Mesodermal cell (in vitro differentiated cells): ENCODE results near the gene TMEM229B.

Source experiments
- H3K27ac ChIP-seq: 2 replicates; pipeline ENCODE4 v1.7.0; 2013; ENCODE audit warnings: mild to moderate bottlenecking, low read depth, low read length, moderate library complexity; ENCODE audit not compliant: severe bottlenecking
- H3K36me3 ChIP-seq: 2 replicates; pipeline ENCODE4 v1.7.1; 2013; ENCODE audit warnings: mild to moderate bottlenecking, low read length, moderate library complexity; ENCODE audit not compliant: control insufficient read depth, insufficient read depth
- H3K4me1 ChIP-seq: one replicate; pipeline ENCODE4 v1.7.1; 2013; ENCODE audit warnings: mild to moderate bottlenecking, low read length; ENCODE audit not compliant: insufficient read depth, control insufficient read depth, poor library complexity, severe bottlenecking
- H3K4me3 ChIP-seq: 2 replicates; pipeline ENCODE4 v1.7.0; 2013; ENCODE audit warnings: low read length, control low read depth, mild to moderate bottlenecking; ENCODE audit not compliant: insufficient read depth, poor library complexity, severe bottlenecking; ENCODE audit errors: extremely low read depth
- H3K9me3 ChIP-seq: 2 replicates; pipeline ENCODE4 v1.7.1; 2013; ENCODE audit warnings: mild to moderate bottlenecking, low read length, moderate library complexity; ENCODE audit not compliant: control insufficient read depth
- WGBS, 2 experiments: methylation state at CpG; one replicate each; pipeline ENCODE4 v1.1.5; 2013; ENCODE audit warnings: missing lambda C conversion rate in 2 of 2; ENCODE audit not compliant: insufficient coverage in 2 of 2; 5-methylcytosine and 5-hydroxymethylcytosine counted together

The TMEM229B gene

DNA sequence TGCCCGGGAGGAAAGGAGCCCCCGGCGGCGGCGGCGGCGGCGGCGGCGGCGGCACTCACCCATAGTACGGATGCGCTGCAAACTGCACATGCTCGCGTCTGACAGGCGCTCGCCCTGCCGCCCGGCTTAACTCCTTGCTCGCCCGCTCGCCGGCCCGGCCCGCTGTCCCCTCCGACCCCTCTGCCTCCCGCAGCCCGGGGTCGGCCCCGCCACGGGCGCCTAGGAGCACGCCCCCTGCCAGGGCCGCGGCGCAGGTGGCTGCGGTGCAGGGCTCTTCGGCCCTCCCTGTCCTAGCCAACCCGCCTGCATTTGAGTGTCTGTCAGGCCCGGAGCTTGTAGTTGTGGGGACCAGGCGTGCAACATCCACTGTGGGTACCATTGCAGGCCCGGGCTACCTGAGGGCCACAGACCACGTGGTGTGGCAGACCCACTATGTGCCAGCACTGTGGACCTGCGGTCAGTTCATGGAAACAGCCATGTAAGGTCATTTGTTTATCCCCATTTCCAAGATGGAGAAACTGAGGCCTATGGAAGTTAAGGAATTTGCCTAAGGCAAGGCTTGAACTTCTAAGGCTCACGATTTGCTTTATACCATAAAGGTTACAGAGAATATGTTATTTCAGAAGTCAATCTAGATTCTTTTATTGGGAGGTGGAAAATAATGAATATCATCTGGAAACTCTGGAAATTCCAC is 27.0 kb upstream of the TMEM229B start:
- Histone ChIP-seq H3K36me3 (no peaks in the 10 kb centered on the region), H3K4me3 (peak overlapping the region; percentile 38), H3K27ac (no peak overlapping the region), H3K9me3 (no peaks in the 10 kb centered on the region), H3K4me1 (peaks cover 5% of the 10 kb centered on the region)
- 9 to 11% methylated on average over 22 to 33 of the region's 45 CpGs for WGBS, 2 experiments

GRCh38 chr14:67514650-67515385 is 26.3 kb upstream of the TMEM229B start:
- H3K4me1 ChIP-seq = peaks cover 10% of the 10 kb centered on the region
- WGBS, 2 experiments = 0 to 2% methylated on average over 50 to 51 of the region's 75 CpGs

DNA sequence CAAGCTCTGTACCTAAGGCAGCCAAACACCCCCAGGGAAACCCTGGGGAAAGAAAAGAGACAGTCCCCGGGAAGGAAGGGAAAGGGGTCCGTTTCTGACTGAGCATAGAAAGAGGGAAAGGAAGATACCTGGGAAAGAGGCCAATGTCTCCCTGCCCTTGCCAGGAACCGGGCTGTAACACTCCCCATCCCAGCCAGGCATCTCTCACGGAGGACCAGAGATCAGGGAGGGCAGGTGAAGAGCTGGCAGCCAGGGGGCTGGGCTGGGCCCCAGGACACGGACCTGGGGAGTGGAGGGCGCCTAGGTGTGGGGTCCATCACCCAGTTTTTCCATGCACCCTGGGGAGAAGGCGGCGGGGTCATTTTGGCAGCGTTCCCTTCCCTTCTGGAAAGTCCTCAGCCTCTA is 25.7 kb upstream of the TMEM229B start:
- 65 to 71% methylated on average over 5 to 8 of the region's 9 CpGs for WGBS, 2 experiments
- Histone ChIP-seq H3K4me3 (no peak overlapping the region), H3K36me3 (no peaks in the 10 kb centered on the region), H3K9me3 (no peaks in the 10 kb centered on the region), H3K4me1 (peaks cover 10% of the 10 kb centered on the region), H3K27ac (no peak overlapping the region)

More at GRCh38 chr14:67514650-67515385, 26.3 kb upstream of the TMEM229B start:
- H3K36me3 ChIP-seq = no peaks in the 10 kb centered on the region
- no peak overlapping the region for H3K27ac ChIP-seq
- no peaks in the 10 kb centered on the region for H3K9me3 ChIP-seq
- peak overlapping the region; percentile 38 for H3K4me3 ChIP-seq

DNA sequence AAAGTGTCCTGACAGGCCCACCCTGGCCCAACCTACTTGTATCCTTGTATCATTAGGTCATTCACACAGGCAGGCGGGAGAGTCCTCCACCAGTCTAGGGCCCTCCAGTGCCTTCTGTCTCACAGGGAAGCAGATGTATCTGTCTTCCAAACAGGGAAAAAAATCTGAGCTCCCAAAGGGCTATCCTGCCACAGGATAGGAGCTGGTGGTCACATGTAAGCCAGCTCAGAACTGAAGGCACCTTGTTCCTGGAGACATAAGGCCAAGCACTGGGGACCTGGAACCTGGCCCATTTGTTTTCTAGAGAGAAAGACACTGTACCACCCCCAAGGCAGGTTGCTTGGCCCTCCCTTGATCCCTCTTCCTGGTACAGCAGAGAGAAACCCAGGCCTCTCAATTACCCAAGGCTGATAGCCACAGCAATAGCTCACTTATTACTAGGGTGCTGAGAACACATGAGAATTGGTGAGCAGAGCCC is 25.1 kb upstream of the TMEM229B start:
- Histone ChIP-seq H3K36me3 (no peaks in the 10 kb centered on the region), H3K9me3 (no peaks in the 10 kb centered on the region), H3K4me3 (no peak overlapping the region), H3K4me1 (peaks cover 10% of the 10 kb centered on the region), H3K27ac (no peak overlapping the region)
- 88 to 89% methylated on average over 1 of the region's 1 CpG for WGBS, 2 experiments

DNA sequence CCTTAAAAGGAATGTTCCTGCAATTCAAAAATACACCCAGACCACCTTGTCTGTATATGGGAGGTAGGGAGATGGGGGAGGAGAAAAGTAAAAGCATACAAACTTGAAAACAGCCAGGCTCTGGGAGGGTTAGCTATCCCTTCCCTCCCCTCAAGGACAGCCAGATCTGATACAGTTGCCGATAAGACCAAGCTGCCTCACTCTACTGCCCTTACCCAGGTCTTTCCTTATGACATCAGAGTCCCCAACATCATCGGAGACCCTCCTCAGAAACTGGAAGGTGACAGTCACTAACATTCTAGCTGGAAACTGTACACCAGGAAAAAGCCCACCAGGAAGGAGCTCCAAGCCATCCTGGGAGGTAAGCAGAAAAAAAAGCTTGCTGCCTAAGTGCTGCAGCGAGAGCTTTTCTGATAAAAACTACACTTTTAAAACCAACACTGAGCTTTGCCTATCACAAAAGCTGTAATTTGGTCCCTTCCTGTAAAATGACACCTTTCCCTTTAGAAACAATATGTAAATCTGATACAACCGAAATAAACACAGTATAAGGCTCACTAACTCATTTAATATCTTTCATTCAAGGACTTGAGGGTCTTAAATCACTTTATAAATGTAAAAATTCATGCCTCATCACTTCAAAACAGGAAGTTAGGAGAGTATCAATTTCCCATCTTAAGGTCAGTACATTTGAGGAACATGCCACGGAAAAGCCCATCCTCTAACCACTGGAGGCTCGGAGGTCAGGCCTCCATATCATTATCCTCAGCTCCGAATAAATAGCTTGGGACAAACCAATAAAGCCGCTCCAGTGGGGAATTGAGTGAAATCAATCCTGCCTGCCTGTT is 24.2 kb upstream of the TMEM229B start:
- 88 to 100% methylated on average over 3 to 5 of the region's 8 CpGs for WGBS, 2 experiments
- no peak overlapping the region for H3K4me3 ChIP-seq
- H3K4me1 ChIP-seq = peaks cover 10% of the 10 kb centered on the region
- H3K9me3 ChIP-seq = no peaks in the 10 kb centered on the region
- H3K27ac ChIP-seq = no peak overlapping the region
- no peaks in the 10 kb centered on the region for H3K36me3 ChIP-seq

DNA sequence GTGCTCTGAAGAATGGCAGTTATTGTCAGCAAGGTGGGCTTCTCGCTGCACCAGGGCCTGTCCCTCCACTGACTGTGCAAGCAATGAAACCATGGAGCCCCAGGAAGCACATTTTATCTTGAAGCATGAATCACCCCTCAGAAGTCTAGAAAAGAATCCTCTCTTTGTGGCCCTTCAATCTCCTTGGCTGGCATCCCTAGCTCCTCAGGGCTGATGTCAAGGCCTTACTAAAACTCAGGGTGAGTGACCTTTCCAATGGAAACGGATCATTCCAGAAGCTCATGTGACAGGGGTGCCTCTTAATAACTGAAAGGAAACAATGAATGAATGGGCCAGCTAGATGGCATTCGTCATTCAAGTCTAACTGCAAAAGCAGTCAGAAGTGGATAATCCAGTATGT is 22.3 kb upstream of the TMEM229B start:
- Histone ChIP-seq H3K9me3 (no peaks in the 10 kb centered on the region), H3K4me1 (peaks cover 10% of the 10 kb centered on the region), H3K4me3 (no peak overlapping the region), H3K36me3 (no peaks in the 10 kb centered on the region), H3K27ac (no peak overlapping the region)
- 77 to 79% methylated on average over 2 of the region's 3 CpGs for WGBS, 2 experiments

DNA sequence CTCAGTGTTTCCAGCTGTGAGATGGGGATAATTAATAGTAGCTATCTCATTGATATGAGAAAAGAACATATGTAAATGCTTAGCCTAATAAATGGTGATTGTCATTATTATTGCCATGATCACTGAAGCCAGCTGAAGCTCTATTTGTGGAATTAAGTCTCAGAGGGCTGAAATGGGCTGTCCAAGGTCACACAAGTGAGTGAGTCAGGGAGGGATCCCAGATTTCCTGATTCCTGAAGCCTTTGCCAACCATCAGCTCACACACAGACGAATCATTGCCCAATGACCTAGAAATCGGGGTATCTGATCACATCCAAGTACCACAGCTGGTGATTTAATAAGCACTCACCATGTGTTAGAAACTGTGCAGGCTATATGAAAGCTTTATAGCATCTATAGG is 21.6 kb upstream of the TMEM229B start:
- Histone ChIP-seq H3K9me3 (no peaks in the 10 kb centered on the region), H3K27ac (no peak overlapping the region), H3K36me3 (no peaks in the 10 kb centered on the region), H3K4me1 (peaks cover 10% of the 10 kb centered on the region), H3K4me3 (no peak overlapping the region)
- WGBS, 2 experiments = no CpG with 5 or more reads among the region's 2 CpGs

GRCh38 chr14:67508956-67509355 is 20.4 kb upstream of the TMEM229B start:
- 50 to 90% methylated on average over 2 of the region's 3 CpGs for WGBS, 2 experiments
- Histone ChIP-seq H3K36me3 (no peaks in the 10 kb centered on the region), H3K9me3 (no peaks in the 10 kb centered on the region), H3K4me3 (no peak overlapping the region), H3K27ac (no peak overlapping the region), H3K4me1 (peaks cover 10% of the 10 kb centered on the region)

DNA sequence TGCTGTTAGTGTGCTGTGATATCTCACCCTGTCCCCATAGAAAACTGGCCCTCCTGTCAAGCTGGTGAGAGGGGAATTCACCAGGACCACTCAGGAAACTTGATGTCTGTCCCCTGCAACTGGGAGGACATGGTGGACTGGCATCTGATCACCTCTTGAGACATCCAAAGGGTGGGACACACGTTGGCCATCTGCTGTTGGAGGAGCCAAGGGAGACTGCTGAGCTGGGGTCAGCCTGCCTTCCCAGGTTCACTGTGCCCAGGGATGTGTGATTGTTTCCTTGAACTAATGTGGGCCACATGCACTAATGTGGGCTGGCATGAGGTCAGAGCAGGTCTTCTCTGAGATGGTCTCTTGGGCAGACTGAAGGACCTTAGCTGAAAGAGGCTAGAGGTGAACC is 16.7 kb upstream of the TMEM229B start:
- Histone ChIP-seq H3K4me3 (no peak overlapping the region), H3K27ac (no peak overlapping the region), H3K9me3 (no peaks in the 10 kb centered on the region), H3K36me3 (no peaks in the 10 kb centered on the region), H3K4me1 (peaks cover 2% of the 10 kb centered on the region)
- 83 to 88% methylated on average over 1 of the region's 1 CpG for WGBS, 2 experiments

DNA sequence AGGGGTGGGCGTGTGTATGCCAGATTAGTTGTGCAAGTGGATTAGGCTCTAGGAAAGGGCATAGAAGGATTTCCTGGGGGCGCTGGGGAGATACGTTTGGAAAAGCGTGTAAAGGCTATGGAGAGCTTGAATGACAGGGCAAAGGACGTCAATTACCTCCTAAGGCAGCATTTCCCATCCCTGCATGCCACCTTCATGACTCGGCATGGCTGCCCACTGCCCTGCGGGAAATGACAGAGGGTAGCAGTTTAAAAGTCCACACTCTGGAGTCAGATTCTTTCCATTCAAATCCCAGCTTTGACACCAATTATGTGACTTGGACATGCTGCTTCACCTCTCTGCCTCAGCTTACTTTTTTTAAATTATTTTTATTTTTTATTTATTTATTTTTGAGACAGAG is 14.8 kb upstream of the TMEM229B start:
- Histone ChIP-seq H3K9me3 (no peaks in the 10 kb centered on the region), H3K4me3 (no peak overlapping the region), H3K4me1 (no peaks in the 10 kb centered on the region), H3K36me3 (no peaks in the 10 kb centered on the region), H3K27ac (no peak overlapping the region)
- WGBS, 2 experiments = 80 to 83% methylated on average over 4 to 7 of the region's 7 CpGs
